HCT116 (cell line): Measurements from ENCODE around the gene THOC2.

Experiments
- CEBPB ChIP-seq: IDR thresholded peaks from 2 replicates; pipeline ENCODE4 v1.6.1; 2012; ENCODE audit warnings: low read depth
- EZH2 ChIP-seq: fragments of 200-600 bp; sonication (generic); IDR thresholded peaks from 2 replicates; pipeline ENCODE4 v1.6.1; 2017; ENCODE audit warnings: antibody characterized with exemption, mixed run types
- YY1 ChIP-seq: IDR thresholded peaks from 2 replicates; pipeline ENCODE4 v1.6.1; 2011; ENCODE audit warnings: low read length, low read depth, moderate library complexity, mild to moderate bottlenecking; ENCODE audit not compliant: insufficient replicate concordance; ENCODE audit errors: extremely low read depth
- TF ChIP-seq, protein P1 (sequence below), 3 experiments: fragments of 200-600 bp in 1 of 3; sonication (generic) in 1 of 3; IDR thresholded peaks in 2 of 3; conservative IDR thresholded peaks in 1 of 3; 2 replicates each; pipeline ENCODE4 v1.5.1; 2012 to 2017; ENCODE audit warnings: low read depth in 2 of 3, low read length in 2 of 3, antibody characterized with exemption in 1 of 3, borderline replicate concordance in 1 of 3, control low read depth in 1 of 3, mild to moderate bottlenecking in 1 of 3, mixed read lengths in 1 of 3, mixed run types in 1 of 3, moderate library complexity in 1 of 3; ENCODE audit not compliant: insufficient read depth in 1 of 3

DNA sequence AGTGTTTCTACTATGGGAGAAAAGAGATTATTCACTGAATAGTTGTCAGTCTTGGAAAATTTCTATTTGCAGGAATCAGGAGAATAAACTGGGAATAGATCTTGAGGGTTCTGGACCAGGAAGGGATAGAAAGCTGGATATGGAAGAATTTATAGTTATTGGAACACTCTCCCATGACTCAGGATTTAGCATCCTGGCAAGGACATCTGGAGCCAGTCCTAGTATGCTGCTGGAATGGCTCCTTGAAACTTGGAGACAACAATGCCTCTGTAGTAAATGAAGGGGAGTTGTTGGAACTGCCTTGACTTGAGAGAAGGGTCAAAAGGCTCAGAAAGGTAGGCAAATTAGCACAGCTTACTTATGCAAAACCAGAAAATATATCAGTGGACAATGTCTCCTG is 23.5 kb upstream of the THOC2 start:
- no peak for TF ChIP-seq YY1
- TF ChIP-seq CEBPB = no peak
- TF ChIP-seq, protein P1, sequence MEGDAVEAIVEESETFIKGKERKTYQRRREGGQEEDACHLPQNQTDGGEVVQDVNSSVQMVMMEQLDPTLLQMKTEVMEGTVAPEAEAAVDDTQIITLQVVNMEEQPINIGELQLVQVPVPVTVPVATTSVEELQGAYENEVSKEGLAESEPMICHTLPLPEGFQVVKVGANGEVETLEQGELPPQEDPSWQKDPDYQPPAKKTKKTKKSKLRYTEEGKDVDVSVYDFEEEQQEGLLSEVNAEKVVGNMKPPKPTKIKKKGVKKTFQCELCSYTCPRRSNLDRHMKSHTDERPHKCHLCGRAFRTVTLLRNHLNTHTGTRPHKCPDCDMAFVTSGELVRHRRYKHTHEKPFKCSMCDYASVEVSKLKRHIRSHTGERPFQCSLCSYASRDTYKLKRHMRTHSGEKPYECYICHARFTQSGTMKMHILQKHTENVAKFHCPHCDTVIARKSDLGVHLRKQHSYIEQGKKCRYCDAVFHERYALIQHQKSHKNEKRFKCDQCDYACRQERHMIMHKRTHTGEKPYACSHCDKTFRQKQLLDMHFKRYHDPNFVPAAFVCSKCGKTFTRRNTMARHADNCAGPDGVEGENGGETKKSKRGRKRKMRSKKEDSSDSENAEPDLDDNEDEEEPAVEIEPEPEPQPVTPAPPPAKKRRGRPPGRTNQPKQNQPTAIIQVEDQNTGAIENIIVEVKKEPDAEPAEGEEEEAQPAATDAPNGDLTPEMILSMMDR (IDR thresholded peaks at IDR 0.05 in 2 of 3, conservative IDR thresholded peaks at IDR 0.05 in 1 of 3; ENCODE audit: borderline replicate concordance in 1 of 3, insufficient read depth in 1 of 3, low read depth in 2 of 3, low read length in 2 of 3) = no peak
- no peak for TF ChIP-seq EZH2
